Testis (tissue), 3 donors: ENCODE measurements around the gene ZNF775. TPM values are rescaled to one million over a fixed set of nuclear protein-coding genes. Genes with fewer than 3 reads are reported as not detected.

Experiments used
- DNase-seq: peaks from one replicate; pipeline ENCODE4 v3.0.0-alpha.2; 2019
- H3K27ac ChIP-seq, 2 donors: fragments of 200-600 bp; sonication (generic); one replicate each; pipeline ENCODE4 v1.5.1; 2019
- H3K27me3 ChIP-seq: fragments of 200-600 bp; sonication (generic); one replicate; pipeline ENCODE4 v1.5.1; 2019
- H3K36me3 ChIP-seq: fragments of 200-600 bp; sonication (generic); one replicate; pipeline ENCODE4 v1.5.1; 2017; ENCODE audit warnings: low read depth; ENCODE audit errors: missing control alignments
- H3K4me1 ChIP-seq: fragments of 200-600 bp; sonication (generic); one replicate; pipeline ENCODE4 v1.5.1; 2019
- H3K4me3 ChIP-seq, 2 donors: fragments of 200-600 bp; sonication (generic); one replicate each; pipeline ENCODE4 v1.5.1; 2017 to 2019
- H3K9me3 ChIP-seq: fragments of 200-600 bp; sonication (generic); one replicate; pipeline ENCODE4 v1.5.1; 2017
- CTCF ChIP-seq, 3 experiments: fragments of 450-650 bp in 2 of 3; fragments of 200-600 bp in 1 of 3; sonication (generic) in 1 of 3; IDR thresholded peaks; one replicate each; pipeline ENCODE4 v1.5.1; 2016 to 2019; ENCODE audit warnings: antibody characterized with exemption in 3 of 3, mild to moderate bottlenecking in 2 of 3, moderate library complexity in 1 of 3
- POLR2A ChIP-seq: fragments of 450-650 bp; IDR thresholded peaks from one replicate; pipeline ENCODE4 v1.6.1; 2017; ENCODE audit warnings: antibody characterized with exemption, mild to moderate bottlenecking, moderate library complexity
- WGBS, 2 donors: methylation state at CpG; one replicate each; pipeline ENCODE4 v1.1.5; 2018; 5-methylcytosine and 5-hydroxymethylcytosine counted together
- intact Hi-C: fragments of 100-400 bp; cut with DNase I; formaldehyde crosslinking; loops from one replicate; pipeline ENCODE4 v1.15.1; 2023; ENCODE audit warnings: low total_unique reads
- polyA plus RNA-seq: library from polyadenylated mRNA; stranded (reverse); fragments of 350-450 nt; fragmentation: Illumina TruSeq; extraction: RNeasy Lipid Tissue Mini Kit (QIAGEN cat#74804); gene quantifications from one replicate; pipeline ENCODE4 v1.2.3, GENCODE V29; 2014; ENCODE audit warnings: low read depth, low replicate concordance; ENCODE audit not compliant: insufficient read depth
- total RNA-seq, 2 donors: library from RNA; depleted of rRNA; stranded (reverse); fragments of >200 nt; gene quantifications; one replicate each; pipeline ENCODE4 v1.2.3, GENCODE V29; 2016

ZNF775 gene
- total and polyA plus RNA-seq, 3 donors from 2014 or later = 5.2 to 14.1 (median 11.0) TPM

GRCh38 chr7:150412016-150412415 is 32.9 kb downstream of the ZNF775 start:
- Histone ChIP-seq H3K4me3 (no peak overlapping the region), H3K4me1 (peaks cover 11% of the 10 kb centered on the region), H3K27ac (no peak overlapping the region), H3K9me3 (no peaks in the 10 kb centered on the region), H3K36me3 (no peaks in the 10 kb centered on the region), H3K27me3 (no peaks in the 10 kb centered on the region)
- DNase-seq = no peak
- intact Hi-C loops = no loop called here
- 87 to 97% methylated on average over 7 to 11 of the region's 11 CpGs for WGBS, 2 donors
- no peak for TF ChIP-seq CTCF (IDR thresholded peaks at IDR 0.05)
- no peak for TF ChIP-seq POLR2A

GRCh38 chr7:150412518-150413488 is 33.7 kb downstream of the ZNF775 start:
- DNase-seq = no peak
- no peak overlapping the region for H3K27ac ChIP-seq
- H3K36me3 ChIP-seq = no peaks in the 10 kb centered on the region
- WGBS, 2 donors = 80 to 91% methylated on average over 27 to 37 of the region's 37 CpGs
- H3K4me3 ChIP-seq = no peak overlapping the region
- H3K9me3 ChIP-seq = no peaks in the 10 kb centered on the region
- intact Hi-C loops = no loop called here
- H3K4me1 ChIP-seq = peaks cover 10% of the 10 kb centered on the region
- TF ChIP-seq POLR2A (no peak), CTCF (IDR thresholded peaks at IDR 0.05) (no peak)
- no peaks in the 10 kb centered on the region for H3K27me3 ChIP-seq

GRCh38 chr7:150413640-150414081 is 34.5 kb downstream of the ZNF775 start:
- no peak for TF ChIP-seq POLR2A
- no peak for TF ChIP-seq CTCF (IDR thresholded peaks at IDR 0.05)
- no peaks in the 10 kb centered on the region for H3K9me3 ChIP-seq
- WGBS, 2 donors = 92 to 95% methylated on average over 10 to 11 of the region's 11 CpGs
- H3K27ac ChIP-seq = no peak overlapping the region
- H3K27me3 ChIP-seq = no peaks in the 10 kb centered on the region
- H3K4me1 ChIP-seq = peaks cover 10% of the 10 kb centered on the region
- intact Hi-C loops = no loop called here
- H3K36me3 ChIP-seq = no peaks in the 10 kb centered on the region
- no peak for DNase-seq
- H3K4me3 ChIP-seq = no peak overlapping the region

- no peak overlapping the region for H3K4me3 ChIP-seq
- H3K27me3 ChIP-seq = no peaks in the 10 kb centered on the region
- DNase-seq = no peak
- TF ChIP-seq CTCF (IDR thresholded peaks at IDR 0.05) (no peak), POLR2A (no peak)
- intact Hi-C loops = no loop called here
- 89 to 90% methylated on average over 18 to 19 of the region's 19 CpGs for WGBS, 2 donors
- H3K27ac ChIP-seq = no peak overlapping the region
- no peaks in the 10 kb centered on the region for H3K36me3 ChIP-seq
- H3K4me1 ChIP-seq = peaks cover 9% of the 10 kb centered on the region
- H3K9me3 ChIP-seq = no peaks in the 10 kb centered on the region
Measured at GRCh38 chr7:150415161-150416153, 36.3 kb downstream of the ZNF775 start.
